Measurements from ENCODE around the gene CLCN1.

Gene CLCN1

DNA sequence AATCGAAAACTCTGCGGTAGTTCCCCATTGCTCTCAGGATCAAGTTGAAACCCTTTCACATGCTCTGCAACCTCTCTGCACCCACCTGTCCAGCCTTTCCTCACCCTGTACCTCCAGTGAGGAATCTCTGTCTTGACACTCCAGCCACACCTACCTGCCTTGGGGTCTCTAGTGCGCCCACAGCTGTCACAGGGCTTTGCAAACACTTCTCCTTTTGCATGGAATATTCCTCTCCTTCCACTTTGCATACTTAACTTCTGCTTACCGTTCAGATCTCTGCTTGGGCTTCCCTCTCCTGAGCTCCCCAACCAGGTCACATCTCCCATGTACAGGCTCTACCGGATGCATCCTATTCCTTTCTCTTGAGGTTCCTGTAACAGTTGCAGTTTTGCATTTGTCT lies 58.6 kb downstream of the CLCN1 start:
- no peak overlapping the region for H3K4me3 ChIP-seq (ENCODE audit: low read depth, low read length)
- TF ChIP-seq, protein P1, sequence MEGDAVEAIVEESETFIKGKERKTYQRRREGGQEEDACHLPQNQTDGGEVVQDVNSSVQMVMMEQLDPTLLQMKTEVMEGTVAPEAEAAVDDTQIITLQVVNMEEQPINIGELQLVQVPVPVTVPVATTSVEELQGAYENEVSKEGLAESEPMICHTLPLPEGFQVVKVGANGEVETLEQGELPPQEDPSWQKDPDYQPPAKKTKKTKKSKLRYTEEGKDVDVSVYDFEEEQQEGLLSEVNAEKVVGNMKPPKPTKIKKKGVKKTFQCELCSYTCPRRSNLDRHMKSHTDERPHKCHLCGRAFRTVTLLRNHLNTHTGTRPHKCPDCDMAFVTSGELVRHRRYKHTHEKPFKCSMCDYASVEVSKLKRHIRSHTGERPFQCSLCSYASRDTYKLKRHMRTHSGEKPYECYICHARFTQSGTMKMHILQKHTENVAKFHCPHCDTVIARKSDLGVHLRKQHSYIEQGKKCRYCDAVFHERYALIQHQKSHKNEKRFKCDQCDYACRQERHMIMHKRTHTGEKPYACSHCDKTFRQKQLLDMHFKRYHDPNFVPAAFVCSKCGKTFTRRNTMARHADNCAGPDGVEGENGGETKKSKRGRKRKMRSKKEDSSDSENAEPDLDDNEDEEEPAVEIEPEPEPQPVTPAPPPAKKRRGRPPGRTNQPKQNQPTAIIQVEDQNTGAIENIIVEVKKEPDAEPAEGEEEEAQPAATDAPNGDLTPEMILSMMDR (IDR thresholded peaks at IDR 0.05; ENCODE audit: borderline replicate concordance, insufficient read depth, low read depth, low read length): no peak

DNA sequence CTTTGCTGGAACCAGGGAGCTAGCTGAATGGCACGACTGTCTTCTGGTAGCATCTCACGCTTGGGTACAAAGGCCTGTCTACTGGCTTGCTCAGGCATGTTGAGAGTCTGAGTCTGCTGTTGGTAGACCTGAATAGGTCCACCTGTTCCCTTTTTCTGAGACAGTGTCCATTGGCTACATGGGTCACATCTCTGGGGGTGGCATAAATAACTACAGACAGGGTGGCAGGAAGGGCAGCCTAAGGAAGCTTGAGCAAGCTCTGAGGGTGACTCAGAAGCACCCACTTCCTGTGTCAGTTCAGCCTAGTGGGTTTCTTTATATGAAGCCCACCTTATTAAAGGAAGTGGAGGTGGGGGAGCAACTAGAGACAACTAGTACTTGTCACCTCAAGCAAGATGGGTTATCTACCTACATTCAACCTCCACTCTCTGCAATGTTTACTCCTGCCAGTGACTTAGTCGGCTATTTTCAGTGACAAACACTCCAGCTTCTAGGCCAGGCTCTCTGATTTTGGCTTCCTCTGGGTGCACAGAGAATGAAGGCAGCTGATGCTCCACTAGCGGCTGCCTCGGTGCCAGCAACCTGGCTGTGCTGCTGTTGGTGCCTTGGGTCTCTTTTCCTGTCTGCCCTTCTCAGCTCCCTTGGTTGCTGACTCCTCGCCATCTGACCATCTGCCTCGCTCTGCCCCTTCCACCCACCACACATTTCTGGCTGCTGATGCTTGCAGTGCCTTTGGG lies 59.6 kb downstream of the CLCN1 start:
- TF ChIP-seq, protein P1 (IDR thresholded peaks at IDR 0.05; ENCODE audit: borderline replicate concordance, insufficient read depth, low read depth, low read length): no peak
- H3K4me3 ChIP-seq (ENCODE audit: low read depth, low read length): no peak overlapping the region

DNA sequence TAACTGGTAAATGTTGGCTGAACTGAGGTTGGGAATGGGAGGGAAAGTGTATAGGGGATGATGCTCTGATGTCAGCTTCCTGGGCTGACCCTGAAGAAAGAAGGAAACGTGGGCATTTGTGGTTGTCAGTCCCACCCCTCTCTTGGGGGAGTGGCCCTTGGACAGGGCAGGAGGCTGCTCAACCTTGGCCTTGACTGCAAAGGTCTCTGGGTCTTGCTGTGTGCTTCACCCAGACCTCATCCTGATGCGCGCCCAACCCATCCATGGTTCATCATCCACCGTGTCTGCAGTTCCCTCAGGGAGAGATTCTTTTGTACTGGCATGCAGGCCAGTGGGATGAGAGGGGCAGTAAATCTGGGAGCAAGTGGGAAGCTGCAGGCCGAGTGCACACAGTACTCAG lies 60.5 kb downstream of the CLCN1 start:
- TF ChIP-seq, protein P1 (IDR thresholded peaks at IDR 0.05; ENCODE audit: borderline replicate concordance, insufficient read depth, low read depth, low read length): no peak
- no peak overlapping the region for H3K4me3 ChIP-seq (ENCODE audit: low read depth, low read length)

DNA sequence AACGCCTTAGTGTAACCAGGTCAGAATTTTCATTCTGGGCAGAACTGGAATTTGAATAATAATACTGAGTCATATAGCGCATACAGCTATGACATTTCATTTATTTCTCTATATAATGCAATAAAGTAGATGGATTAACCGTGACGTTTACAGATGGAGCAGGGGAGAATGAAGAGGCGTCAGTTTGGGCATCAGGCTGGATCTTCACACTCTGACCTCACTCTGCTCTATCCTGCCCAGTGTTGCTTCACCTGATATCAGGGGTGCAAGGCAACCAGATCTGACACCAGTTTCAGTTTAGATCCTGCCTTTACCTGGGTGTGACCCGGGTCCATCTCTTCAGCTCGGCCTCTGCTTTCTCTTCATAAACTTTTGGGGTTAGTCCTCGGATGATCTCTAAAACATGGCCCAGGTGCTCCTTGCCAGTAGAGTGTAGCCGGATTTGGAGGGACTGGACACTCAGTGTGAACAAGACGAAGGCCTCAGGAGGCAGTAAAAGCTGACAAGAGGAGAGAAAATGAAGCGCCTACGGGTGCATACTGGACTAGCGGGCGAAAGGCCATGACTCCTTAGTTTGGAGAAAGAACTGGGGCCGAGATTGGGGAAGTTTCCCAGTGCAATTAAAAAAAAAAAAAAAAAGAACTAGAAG lies 63.8 kb downstream of the CLCN1 start:
- TF ChIP-seq, protein P1 (IDR thresholded peaks at IDR 0.05; ENCODE audit: borderline replicate concordance, insufficient read depth, low read depth, low read length): no peak
- peak overlapping the region; percentile 77 for H3K4me3 ChIP-seq (ENCODE audit: low read depth, low read length)

DNA sequence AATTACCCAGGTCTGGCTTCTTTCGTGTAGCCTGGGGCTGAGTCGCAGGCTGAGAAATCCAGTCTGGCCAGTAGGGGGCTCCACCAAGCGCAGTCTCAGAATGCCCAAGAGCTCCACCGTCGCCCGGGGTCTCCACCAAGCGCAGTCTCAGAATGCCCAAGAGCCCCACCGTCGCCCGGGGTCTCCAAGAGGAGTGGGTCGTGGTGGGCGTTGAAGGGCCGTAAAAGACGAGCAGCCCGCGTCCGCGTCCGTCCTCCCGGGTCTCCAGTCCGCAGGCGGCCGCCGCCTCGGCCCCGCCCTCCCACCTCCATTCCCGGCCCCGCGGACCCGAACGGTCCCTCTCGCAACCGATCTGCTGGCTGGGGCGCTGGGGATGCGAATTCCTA lies 64.3 kb downstream of the CLCN1 start:
- TF ChIP-seq, protein P1 (IDR thresholded peaks at IDR 0.05; ENCODE audit: borderline replicate concordance, insufficient read depth, low read depth, low read length): peak; percentile 76
- H3K4me3 ChIP-seq (ENCODE audit: low read depth, low read length): peak overlapping the region; percentile 77

DNA sequence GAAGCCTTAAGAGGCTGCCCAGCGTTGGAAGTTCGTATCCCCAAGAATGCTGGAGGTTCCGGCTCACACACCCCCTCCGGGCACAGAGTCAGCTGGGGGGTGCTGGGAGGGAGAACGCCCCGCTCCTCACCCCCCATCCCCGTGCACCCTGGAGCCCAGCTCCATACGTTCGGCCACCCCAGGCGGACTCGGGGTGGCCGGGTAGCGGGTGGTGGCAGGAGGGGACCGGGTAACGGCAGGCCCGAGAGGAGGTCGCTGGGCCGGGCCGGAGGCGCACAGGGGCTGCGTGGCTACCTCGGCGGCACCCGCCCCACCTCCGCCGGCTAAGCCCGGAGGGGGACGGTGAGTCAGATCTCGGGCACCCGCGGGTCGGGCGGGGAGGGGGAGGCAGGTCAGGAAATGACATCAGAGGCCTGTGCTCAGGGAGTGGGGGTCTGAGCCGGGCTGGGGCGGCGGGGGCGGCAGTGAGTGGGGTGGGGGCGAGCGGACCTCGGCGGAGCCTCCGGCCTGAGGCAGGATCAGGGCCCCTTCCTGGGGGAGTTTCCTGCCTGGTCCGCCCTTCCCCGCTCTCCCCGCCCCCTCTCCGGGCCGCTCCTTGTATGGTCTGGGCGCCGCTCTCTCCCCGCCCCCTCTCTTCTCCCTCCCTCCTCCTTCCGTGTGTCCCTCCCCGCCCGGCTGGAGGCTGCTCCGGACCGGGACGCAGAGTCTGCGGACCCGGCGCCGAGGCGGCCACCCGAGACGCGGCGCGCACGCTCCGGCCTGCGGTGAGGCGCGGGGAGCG lies 64.9 kb downstream of the CLCN1 start, which contains the start of gene ZYX:
Gene ZYX (plus strand): TSS at position 700 of the 781 bp plus-strand sequence. CDS start 227 bp downstream, outside the sequence.
- TF ChIP-seq, protein P1 (IDR thresholded peaks at IDR 0.05; ENCODE audit: borderline replicate concordance, insufficient read depth, low read depth, low read length): no peak
- H3K4me3 ChIP-seq (ENCODE audit: low read depth, low read length): peak within 1 kb of the TSS; percentile 77

Measured in GM12875 (cell line).